ENCODE measurements around the gene IGSF23. TPM values are rescaled to one million over a fixed set of nuclear protein-coding genes. Genes with fewer than 3 reads are reported as not detected.

IGSF23 gene
- total RNA-seq, 1 donor from 2014 or later = not detected

DNA sequence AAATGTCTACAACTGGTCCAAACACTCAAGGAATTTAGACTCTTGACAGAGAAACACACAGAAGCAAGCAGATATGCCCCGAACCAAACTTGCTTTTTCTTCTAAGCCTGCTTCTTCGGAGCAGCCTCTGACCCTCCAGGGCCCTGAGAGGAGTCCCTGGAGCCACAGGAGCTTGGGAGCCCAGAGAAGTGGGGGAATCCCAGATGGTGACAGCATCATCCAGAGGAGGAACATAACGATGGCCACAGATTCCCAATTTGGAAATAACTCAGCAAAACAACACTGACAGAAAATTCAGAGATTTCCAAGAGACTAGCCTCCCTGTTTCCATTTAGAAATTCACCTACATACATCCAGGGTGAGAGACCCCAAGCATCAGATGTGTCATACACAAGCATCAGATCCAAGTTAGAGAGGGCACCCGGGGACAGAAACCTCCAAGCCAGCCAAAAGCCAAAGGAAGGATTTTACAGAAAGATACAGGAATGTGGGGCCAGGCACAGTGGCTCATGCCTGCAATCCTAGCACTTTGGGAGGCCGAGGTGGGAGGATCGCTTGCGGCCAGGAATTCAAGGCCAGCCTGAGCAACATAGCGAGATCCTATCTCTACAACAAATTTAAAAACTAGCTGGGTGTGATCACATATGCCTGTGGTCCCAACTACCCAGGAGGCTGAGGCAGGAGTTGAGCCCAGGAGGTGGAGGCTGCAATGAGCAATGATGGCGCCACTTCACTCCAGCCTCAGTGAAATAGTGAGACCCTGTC lies 28.3 kb downstream of the IGSF23 start:
- TF ChIP-seq, protein P1, sequence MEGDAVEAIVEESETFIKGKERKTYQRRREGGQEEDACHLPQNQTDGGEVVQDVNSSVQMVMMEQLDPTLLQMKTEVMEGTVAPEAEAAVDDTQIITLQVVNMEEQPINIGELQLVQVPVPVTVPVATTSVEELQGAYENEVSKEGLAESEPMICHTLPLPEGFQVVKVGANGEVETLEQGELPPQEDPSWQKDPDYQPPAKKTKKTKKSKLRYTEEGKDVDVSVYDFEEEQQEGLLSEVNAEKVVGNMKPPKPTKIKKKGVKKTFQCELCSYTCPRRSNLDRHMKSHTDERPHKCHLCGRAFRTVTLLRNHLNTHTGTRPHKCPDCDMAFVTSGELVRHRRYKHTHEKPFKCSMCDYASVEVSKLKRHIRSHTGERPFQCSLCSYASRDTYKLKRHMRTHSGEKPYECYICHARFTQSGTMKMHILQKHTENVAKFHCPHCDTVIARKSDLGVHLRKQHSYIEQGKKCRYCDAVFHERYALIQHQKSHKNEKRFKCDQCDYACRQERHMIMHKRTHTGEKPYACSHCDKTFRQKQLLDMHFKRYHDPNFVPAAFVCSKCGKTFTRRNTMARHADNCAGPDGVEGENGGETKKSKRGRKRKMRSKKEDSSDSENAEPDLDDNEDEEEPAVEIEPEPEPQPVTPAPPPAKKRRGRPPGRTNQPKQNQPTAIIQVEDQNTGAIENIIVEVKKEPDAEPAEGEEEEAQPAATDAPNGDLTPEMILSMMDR (IDR thresholded peaks at IDR 0.05) = no peak
- H3K27ac ChIP-seq = no peak overlapping the region
- no peak for DNase-seq (ENCODE audit: low spot score in 2 of 2)
- no peaks in the 10 kb centered on the region for H3K27me3 ChIP-seq
- H3K9me3 ChIP-seq = no peaks in the 10 kb centered on the region
- H3K36me3 ChIP-seq = no peaks in the 10 kb centered on the region
- peaks cover 0 to 15% of the 10 kb centered on the region in 2 donors for H3K4me1 ChIP-seq
- intact Hi-C loops (cut with DNase I) = no loop called here
- H3K4me3 ChIP-seq = no peak overlapping the region

- intact Hi-C loops (cut with DNase I) = no loop called here
- peaks cover 4 to 16% of the 10 kb centered on the region in 2 donors for H3K4me1 ChIP-seq
- TF ChIP-seq, protein P1 (IDR thresholded peaks at IDR 0.05) = no peak
- H3K27ac ChIP-seq = no peak overlapping the region
- no peak overlapping the region for H3K4me3 ChIP-seq
- H3K36me3 ChIP-seq = no peaks in the 10 kb centered on the region
- DNase-seq (ENCODE audit: low spot score in 2 of 2) = no peak
- no peaks in the 10 kb centered on the region for H3K9me3 ChIP-seq
- no peaks in the 10 kb centered on the region for H3K27me3 ChIP-seq
Observed at GRCh38 chr19:44642377-44642776, 29.0 kb downstream of the IGSF23 start.

GRCh38 chr19:44643605-44644401 lies 30.4 kb downstream of the IGSF23 start, which contains the start of gene PVR:
Gene PVR (plus strand): TSS chr19:44643910. CDS start chr19:44644097, 187 bp downstream.
- peaks cover 0 to 5% of the 10 kb centered on the region in 2 donors for H3K36me3 ChIP-seq
- DNase-seq (ENCODE audit: low spot score in 2 of 2) = peak; percentile 18 to 83
- no peaks in the 10 kb centered on the region for H3K9me3 ChIP-seq
- H3K27ac ChIP-seq = peak within 1 kb of the TSS; percentile 83 to 88
- peaks cover 8 to 24% of the 10 kb centered on the region in 2 donors for H3K4me1 ChIP-seq
- peak within 1 kb of the TSS; percentile 69 to 81 for H3K4me3 ChIP-seq
- TF ChIP-seq, protein P1 (IDR thresholded peaks at IDR 0.05) = no peak
- H3K27me3 ChIP-seq = no peaks in the 10 kb centered on the region
- intact Hi-C loops (cut with DNase I) = no loop called here

DNA sequence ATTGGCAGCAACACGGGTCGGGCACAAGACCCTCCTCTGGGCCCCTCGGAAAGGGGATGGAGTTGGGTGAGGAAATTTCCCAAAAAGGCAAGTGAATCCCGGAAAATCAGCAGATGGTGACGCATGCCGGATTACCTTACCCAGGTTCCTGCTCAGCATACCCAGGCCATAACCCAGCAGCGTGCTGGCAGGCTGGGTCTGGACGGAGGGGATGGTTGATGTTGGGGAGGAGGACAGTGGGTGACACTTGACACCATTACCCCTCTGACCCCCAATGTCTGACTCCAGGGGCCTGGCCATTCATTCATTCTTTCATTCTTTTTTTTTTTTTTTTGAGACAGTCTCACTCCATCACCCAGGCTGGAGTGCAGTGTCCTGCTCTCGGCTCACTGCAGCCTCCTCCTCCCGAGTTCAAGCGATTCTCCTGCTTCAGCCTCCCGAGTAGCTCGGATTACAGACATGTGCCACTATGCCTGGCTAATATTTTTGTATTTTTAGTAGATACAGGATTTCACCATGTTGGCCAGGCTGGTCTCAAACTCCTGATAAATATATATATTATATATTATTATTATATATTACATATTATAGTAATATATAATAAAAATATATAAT lies 31.1 kb downstream of the IGSF23 start:
- Histone ChIP-seq H3K36me3 (peaks cover 5 to 7% of the 10 kb centered on the region in 2 donors), H3K27me3 (no peaks in the 10 kb centered on the region), H3K4me1 (peaks cover 8 to 27% of the 10 kb centered on the region in 2 donors), H3K9me3 (no peaks in the 10 kb centered on the region), H3K27ac (peak overlapping the region; percentile 83 to 88), H3K4me3 (peak overlapping the region; percentile 69 to 81)
- TF ChIP-seq, protein P1 (IDR thresholded peaks at IDR 0.05) = no peak
- DNase-seq (ENCODE audit: low spot score in 2 of 2) = peak in 1 of 2 donors; percentile 71
- intact Hi-C loops (cut with DNase I) = no loop called here

GRCh38 chr19:44645407-44646048 lies 32.2 kb downstream of the IGSF23 start:
- peaks cover 8 to 27% of the 10 kb centered on the region in 2 donors for H3K4me1 ChIP-seq
- TF ChIP-seq, protein P1 (IDR thresholded peaks at IDR 0.05) = no peak
- no peak overlapping the region for H3K27ac ChIP-seq
- DNase-seq (ENCODE audit: low spot score in 2 of 2) = no peak
- peak overlapping the region in 1 of 2 donors; percentile 21 for H3K4me3 ChIP-seq
- no peaks in the 10 kb centered on the region for H3K9me3 ChIP-seq
- intact Hi-C loops (cut with DNase I) = no loop called here
- H3K27me3 ChIP-seq = no peaks in the 10 kb centered on the region
- H3K36me3 ChIP-seq = peaks cover 15% of the 10 kb centered on the region in 2 donors
